GM18517 (cell line): Measurements from ENCODE around the gene CD226.
"Not testable (repeated sequence)": the region's sequence is repeated elsewhere in the genome, so short reads cannot be mapped to it uniquely, and the experiment has no call there.

Source experiments
- ATAC-seq: cut with Tn5 transposase; IDR thresholded peaks from one replicate; pipeline ENCODE4 v1.9.1; 2021; ENCODE audit warnings: mild to moderate bottlenecking, moderate library complexity; ENCODE audit not compliant: unreplicated experiment

Gene CD226

GRCh38 chr18:69956665-69957620, 9.3 kb upstream of the CD226 start:
- ATAC-seq: no peak

- no peak for ATAC-seq
Observed at GRCh38 chr18:69956057-69956456, 8.4 kb upstream of the CD226 start.

- ATAC-seq: no peak
Observed at GRCh38 chr18:69954719-69955480, 7.2 kb upstream of the CD226 start.

- ATAC-seq: no peak
Observed at GRCh38 chr18:69953191-69953590, 5.5 kb upstream of the CD226 start.

DNA sequence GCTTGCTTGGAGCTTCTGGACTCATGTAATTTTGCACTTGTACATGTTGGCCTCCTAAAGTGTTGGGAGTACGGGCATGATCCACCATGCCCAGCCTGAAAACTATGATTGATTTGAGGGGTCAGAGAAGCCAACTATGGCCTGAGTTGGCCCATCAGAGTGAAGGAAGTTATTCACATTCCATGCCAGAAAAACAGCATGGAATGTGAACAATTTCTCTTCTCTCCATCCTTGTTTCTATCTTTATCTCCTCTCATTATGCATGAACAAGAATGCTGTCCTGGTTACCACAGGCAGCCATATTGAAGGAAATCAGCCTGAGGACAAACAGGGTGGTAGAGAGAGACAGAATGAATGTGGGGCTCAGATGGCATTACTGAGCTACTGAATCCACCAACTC, 3.5 kb upstream of the CD226 start:
- ATAC-seq: no peak

DNA sequence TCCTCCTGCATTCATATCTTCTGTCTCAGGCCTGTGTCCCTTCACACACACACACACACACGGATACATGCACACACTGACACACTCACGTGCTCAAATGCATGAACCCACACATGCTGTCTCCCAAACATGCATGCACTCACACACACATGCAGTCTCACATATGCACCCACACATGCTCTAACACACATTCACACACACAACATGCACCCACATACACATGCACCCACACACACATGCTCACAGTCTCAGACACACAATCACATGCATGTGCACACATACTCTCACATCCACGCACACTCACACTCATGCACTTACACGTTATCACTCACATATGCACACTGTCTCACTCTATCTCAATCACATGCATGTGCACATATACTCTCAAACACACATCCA, 1.9 kb upstream of the CD226 start:
- no peak for ATAC-seq

- peak; percentile 92 for ATAC-seq
Observed at GRCh38 chr18:69948919-69949537, 1.4 kb upstream of the CD226 start.

DNA sequence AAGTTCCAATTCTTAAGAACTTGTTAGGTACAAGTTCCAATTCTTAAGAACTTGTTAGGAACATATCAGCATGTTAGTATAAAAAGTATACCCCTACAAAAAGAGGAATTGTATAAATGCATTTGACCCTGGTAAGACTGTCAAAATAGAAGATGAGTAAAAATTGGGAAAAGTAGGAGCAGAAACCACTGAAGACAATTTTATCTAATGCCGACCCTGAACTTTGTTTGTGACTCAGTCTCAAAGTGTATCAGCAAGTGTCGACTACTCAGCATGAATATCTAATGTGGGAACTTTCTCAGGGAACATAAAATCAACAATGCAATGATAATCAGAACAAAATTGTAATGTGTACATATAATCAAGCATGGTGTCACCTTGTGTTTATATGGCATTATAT, 583 bp upstream of the CD226 start:
- ATAC-seq: no peak

DNA sequence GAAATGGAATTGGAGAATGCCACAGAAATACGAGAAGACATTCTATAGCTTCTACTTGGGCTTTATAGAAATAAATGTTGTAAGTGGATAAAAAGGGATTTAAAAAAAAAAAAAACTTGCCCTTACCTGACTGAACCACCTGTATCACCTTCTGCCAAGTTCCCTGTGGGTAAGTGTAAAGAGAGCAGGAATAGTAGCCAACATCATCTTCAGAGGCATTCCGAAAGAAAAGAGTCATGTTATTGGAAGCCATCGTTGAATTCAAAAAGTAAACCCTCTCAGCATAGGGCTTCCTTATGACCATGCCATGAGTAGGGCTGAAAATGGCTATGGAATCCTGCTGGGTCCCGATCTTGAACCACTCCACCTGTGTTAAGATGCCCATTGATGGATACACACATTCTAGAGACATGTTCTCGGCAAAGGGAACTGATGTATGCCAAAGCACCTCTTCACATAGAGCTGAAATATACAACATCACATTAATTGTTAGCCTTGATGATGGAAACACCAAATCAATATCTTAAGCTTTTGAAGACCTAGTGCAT, 991 bp downstream of the CD226 start:
- ATAC-seq: no peak

GRCh38 chr18:69945220-69946114, 2.2 kb downstream of the CD226 start:
- no peak for ATAC-seq

- ATAC-seq: no peak
Observed at GRCh38 chr18:69944436-69944835, 3.2 kb downstream of the CD226 start.

GRCh38 chr18:69943021-69943420, 4.7 kb downstream of the CD226 start:
- no peak for ATAC-seq

GRCh38 chr18:69941183-69941582, 6.5 kb downstream of the CD226 start:
- ATAC-seq: no peak

GRCh38 chr18:69939812-69940211, 7.9 kb downstream of the CD226 start:
- ATAC-seq: not testable (repeated sequence)

GRCh38 chr18:69936191-69936558, 11.5 kb downstream of the CD226 start:
- peak; percentile 38 for ATAC-seq

GRCh38 chr18:69935319-69936190, 12.1 kb downstream of the CD226 start:
- peak; percentile 97 for ATAC-seq

DNA sequence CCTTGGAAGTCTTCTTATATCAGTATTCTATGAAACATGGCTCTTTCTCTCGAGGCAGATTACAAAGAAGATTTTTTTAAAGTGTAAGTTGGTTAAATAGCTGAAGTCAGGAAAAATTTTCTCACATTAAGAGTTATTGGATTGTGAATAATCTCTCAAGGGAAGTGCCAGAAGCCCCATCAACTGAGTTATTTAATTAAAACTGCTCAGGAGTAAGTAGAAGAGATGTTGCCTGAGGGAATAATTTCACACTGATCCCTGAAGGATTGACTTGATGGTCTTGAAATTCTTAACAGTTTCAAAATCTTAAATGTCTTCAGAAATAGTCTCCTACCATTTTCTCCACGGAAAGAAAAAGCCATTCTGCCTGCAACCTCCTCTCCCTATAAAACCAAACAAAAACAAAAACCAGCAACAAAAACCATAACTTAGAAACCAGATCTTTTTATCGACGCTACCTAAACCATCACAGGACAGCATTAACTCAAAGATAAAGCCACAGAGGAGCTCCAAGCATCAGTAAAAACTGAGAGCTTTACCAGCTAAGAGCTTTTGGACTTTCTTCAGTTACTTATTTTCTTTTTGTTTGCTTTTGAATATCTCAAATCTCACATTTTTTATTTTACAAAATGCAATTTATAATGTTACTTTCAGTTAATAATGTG, 12.9 kb downstream of the CD226 start:
- ATAC-seq: no peak

GRCh38 chr18:69929041-69929774, 18.5 kb downstream of the CD226 start:
- ATAC-seq: no peak
